Activated CD4-positive, CD25-positive, alpha-beta regulatory T cell treated with anti-CD3 and anti-CD28 coated beads, Interleukin-2, amount 50 U/mL, for 72 hours (primary cell): Measurements from ENCODE around the gene KCNQ1.

Experiments used
- DNase-seq: peaks from one replicate; pipeline ENCODE4 v3.0.0; 2021

Gene KCNQ1

GRCh38 chr11:2539371-2540222 lies 94.8 kb downstream of the KCNQ1 start:
- no peak for DNase-seq

- DNase-seq, result no peak
Observed at GRCh38 chr11:2540223-2540991, 95.6 kb downstream of the KCNQ1 start.

GRCh38 chr11:2540992-2541680 lies 96.3 kb downstream of the KCNQ1 start:
- peak; percentile 25 for DNase-seq

GRCh38 chr11:2541881-2542361 lies 97.1 kb downstream of the KCNQ1 start:
- no peak for DNase-seq

- no peak for DNase-seq
Observed at GRCh38 chr11:2542406-2542805, 97.6 kb downstream of the KCNQ1 start.

GRCh38 chr11:2547806-2548205 lies 103.0 kb downstream of the KCNQ1 start:
- no peak for DNase-seq

GRCh38 chr11:2548596-2548995 lies 103.8 kb downstream of the KCNQ1 start:
- DNase-seq, result peak; percentile 7

- no peak for DNase-seq
Observed at GRCh38 chr11:2549080-2549479, 104.3 kb downstream of the KCNQ1 start.

- no peak for DNase-seq
Observed at GRCh38 chr11:2549491-2549875, 104.7 kb downstream of the KCNQ1 start.

GRCh38 chr11:2549876-2550605 lies 105.2 kb downstream of the KCNQ1 start:
- no peak for DNase-seq

- DNase-seq, result no peak
Observed at GRCh38 chr11:2550606-2550970, 105.8 kb downstream of the KCNQ1 start.

GRCh38 chr11:2551131-2551530 lies 106.3 kb downstream of the KCNQ1 start:
- no peak for DNase-seq

GRCh38 chr11:2552210-2552609 lies 107.4 kb downstream of the KCNQ1 start:
- DNase-seq, result no peak

GRCh38 chr11:2553198-2553597 lies 108.4 kb downstream of the KCNQ1 start:
- no peak for DNase-seq

GRCh38 chr11:2553886-2554285 lies 109.1 kb downstream of the KCNQ1 start:
- no peak for DNase-seq

- DNase-seq, result peak; percentile 12
Observed at GRCh38 chr11:2554338-2555207, 109.8 kb downstream of the KCNQ1 start.

- peak; percentile 22 for DNase-seq
Observed at GRCh38 chr11:2555336-2555735, 110.5 kb downstream of the KCNQ1 start.

- no peak for DNase-seq
Observed at GRCh38 chr11:2555891-2556290, 111.1 kb downstream of the KCNQ1 start.

GRCh38 chr11:2557381-2557780 lies 112.6 kb downstream of the KCNQ1 start:
- no peak for DNase-seq

GRCh38 chr11:2558397-2558796 lies 113.6 kb downstream of the KCNQ1 start:
- no peak for DNase-seq

- no peak for DNase-seq
Observed at GRCh38 chr11:2558861-2559526, 114.2 kb downstream of the KCNQ1 start.
